H1 (cell line): Measurements from ENCODE around the gene IL36RN.

Experiments
- CEBPB ChIP-seq: IDR thresholded peaks from 2 replicates; pipeline ENCODE4 v1.6.1; 2012; ENCODE audit warnings: low read depth, low read length
- EZH2 ChIP-seq: fragments of 200-600 bp; sonication (generic); IDR thresholded peaks from 2 replicates; pipeline ENCODE4 v1.7.1; 2012; ENCODE audit warnings: low read depth, mild to moderate bottlenecking, moderate library complexity, low read length, inconsistent platforms; ENCODE audit not compliant: severe bottlenecking
- GABPA ChIP-seq: IDR thresholded peaks from 2 replicates; pipeline ENCODE4 v1.6.1; 2011; ENCODE audit warnings: mild to moderate bottlenecking, low read length, moderate library complexity, borderline replicate concordance; ENCODE audit not compliant: insufficient read depth
- GTF2F1 ChIP-seq: IDR thresholded peaks from 2 replicates; pipeline ENCODE4 v1.6.1; 2012; ENCODE audit warnings: low read depth, low read length, improper control_type of control experiment, borderline replicate concordance
- RFX5 ChIP-seq: IDR thresholded peaks from 2 replicates; pipeline ENCODE4 v1.6.1; 2011; ENCODE audit warnings: low read depth, low read length, improper control_type of control experiment, borderline replicate concordance
- SRF ChIP-seq: IDR thresholded peaks from 2 replicates; pipeline ENCODE4 v1.6.1; 2011; ENCODE audit warnings: mild to moderate bottlenecking, low read depth, low read length, moderate library complexity
- TF ChIP-seq, protein P1 (sequence below), 3 experiments: IDR thresholded peaks; 1 replicate in 2 of 3; 2 replicates in 1 of 3; pipeline versions ENCODE4 v1.5.1 to v1.6.1; 2011; ENCODE audit warnings: low read length in 3 of 3, mild to moderate bottlenecking in 3 of 3, inconsistent platforms in 2 of 3, low read depth in 1 of 3, moderate library complexity in 1 of 3; ENCODE audit not compliant: insufficient read depth in 1 of 3; ENCODE audit errors: control extremely low read depth in 1 of 3

DNA sequence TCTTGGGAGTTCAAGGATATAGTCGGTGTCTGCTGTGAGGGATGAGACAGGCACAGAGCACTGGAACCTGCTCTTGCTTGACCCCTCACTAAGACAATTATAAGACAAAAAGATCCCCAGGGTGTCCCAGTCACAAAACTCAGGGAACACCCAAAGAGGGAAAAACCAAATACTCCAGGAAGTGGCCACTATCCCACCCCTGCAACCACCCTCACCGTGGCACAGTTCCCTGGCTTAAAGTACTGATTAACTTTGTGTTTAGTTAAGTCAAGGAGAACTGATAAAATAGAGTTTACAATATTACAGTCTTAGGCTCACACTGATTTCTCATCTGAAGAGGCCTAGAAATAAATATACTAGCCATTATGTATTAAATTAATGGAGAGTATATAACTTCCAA, 19.8 kb upstream of the IL36RN start:
- TF ChIP-seq RFX5 = no peak
- no peak for TF ChIP-seq SRF
- no peak for TF ChIP-seq CEBPB
- TF ChIP-seq EZH2 = no peak
- TF ChIP-seq, protein P1, sequence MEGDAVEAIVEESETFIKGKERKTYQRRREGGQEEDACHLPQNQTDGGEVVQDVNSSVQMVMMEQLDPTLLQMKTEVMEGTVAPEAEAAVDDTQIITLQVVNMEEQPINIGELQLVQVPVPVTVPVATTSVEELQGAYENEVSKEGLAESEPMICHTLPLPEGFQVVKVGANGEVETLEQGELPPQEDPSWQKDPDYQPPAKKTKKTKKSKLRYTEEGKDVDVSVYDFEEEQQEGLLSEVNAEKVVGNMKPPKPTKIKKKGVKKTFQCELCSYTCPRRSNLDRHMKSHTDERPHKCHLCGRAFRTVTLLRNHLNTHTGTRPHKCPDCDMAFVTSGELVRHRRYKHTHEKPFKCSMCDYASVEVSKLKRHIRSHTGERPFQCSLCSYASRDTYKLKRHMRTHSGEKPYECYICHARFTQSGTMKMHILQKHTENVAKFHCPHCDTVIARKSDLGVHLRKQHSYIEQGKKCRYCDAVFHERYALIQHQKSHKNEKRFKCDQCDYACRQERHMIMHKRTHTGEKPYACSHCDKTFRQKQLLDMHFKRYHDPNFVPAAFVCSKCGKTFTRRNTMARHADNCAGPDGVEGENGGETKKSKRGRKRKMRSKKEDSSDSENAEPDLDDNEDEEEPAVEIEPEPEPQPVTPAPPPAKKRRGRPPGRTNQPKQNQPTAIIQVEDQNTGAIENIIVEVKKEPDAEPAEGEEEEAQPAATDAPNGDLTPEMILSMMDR (IDR thresholded peaks at IDR 0.05; ENCODE audit: control extremely low read depth in 1 of 3, insufficient read depth in 1 of 3, low read depth in 1 of 3, low read length in 3 of 3) = no peak
- TF ChIP-seq GTF2F1 = no peak
- no peak for TF ChIP-seq GABPA
